HG03045 (cell line): ENCODE results near the gene LMOD3.

Source experiments
- ATAC-seq: cut with Tn5 transposase; IDR thresholded peaks from one replicate; pipeline ENCODE4 v1.9.1; 2021; ENCODE audit warnings: mild to moderate bottlenecking, moderate library complexity; ENCODE audit not compliant: unreplicated experiment

Gene LMOD3

DNA sequence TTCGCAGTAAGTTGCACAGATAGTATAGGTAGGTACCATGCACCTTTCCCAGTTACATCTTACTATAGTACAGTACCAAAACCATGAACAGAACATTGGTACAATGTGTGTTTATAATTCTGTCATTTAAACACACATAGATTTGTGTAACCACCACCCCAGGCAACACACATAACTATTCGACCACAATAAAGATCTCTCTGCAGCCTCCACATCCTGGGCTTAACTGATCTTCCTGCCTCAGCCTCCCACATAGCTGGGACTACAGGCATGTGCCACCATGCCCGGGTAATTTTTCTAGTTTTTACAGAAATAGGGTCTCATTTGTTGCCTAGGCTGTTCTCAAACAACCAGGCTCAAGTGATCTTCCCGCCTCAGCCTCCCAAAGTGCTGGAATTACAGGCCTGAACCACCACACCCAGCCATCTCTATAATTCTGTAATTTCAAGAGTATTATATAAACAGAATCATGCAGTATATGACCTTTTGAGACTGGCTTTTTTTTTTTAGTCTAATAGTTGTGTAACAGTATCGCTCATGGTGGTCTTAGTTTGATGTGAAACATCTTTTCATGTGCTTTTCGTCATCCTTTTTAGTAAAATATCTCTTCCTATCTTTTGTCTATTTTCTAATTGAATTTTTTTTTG lies 57.0 kb downstream of the LMOD3 start:
- no peak for ATAC-seq

DNA sequence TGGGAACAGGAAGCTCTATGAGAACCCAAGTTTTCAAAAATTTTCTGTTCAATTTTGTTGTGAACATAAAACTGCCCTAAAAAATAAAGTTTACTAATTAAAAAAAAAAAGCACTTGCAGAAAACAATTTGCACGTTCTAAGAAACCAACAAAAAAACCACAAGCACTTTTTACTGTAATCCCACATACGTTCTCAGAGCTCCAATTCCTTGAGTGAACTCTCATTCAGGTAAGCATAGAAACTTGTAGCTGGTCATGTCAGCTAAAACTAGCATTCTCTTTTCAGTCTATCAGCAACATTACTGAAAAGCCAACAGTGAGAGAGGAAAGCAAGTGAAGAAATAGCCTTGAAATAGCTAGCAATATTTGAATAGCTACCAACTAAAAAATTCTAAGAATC lies 58.8 kb downstream of the LMOD3 start:
- no peak for ATAC-seq

DNA sequence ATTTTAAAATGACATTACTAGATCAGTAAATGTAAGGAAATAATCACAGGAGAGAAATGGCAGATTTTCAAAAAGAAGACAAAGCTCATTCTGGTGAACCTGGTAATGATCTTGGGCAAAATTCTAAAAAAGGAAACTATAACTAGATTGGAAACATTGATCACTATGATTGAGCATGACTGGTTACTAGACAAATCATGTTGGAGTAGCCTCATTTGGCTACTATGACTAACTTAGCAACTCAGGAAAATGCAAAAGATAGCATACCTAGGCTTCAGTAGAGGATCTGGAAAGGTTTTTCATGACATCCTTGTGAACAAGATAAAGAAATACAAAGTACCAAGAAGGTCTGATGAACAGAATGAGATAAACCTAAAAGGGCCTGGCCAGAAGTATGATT lies 62.7 kb downstream of the LMOD3 start:
- no peak for ATAC-seq

DNA sequence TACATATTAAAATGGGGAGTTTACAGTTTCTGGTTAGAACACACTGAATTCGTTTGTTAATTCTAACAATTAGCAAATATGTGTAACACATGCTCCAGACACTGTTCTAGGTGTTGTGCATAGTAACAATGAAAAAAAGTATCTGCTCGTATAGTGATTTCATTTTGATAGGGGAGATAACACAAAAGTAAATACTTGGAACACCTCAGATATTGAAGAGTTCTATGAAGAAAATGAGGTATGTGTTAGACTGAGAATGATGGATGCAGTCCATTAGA lies 63.5 kb downstream of the LMOD3 start:
- ATAC-seq, result no peak

- ATAC-seq, result peak; percentile 70
Measured at GRCh38 chr3:69058180-69058946, 64.0 kb downstream of the LMOD3 start.
